Ramos (cell line): ENCODE results near the gene ZNF91.
"Not testable (repeated sequence)": the region's sequence is repeated elsewhere in the genome, so short reads cannot be mapped to it uniquely, and the experiment has no call there.

Source experiments
- in situ Hi-C: fragments of 300-500 bp; cut with MboI; formaldehyde crosslinking; loops from one replicate; pipeline ENCODE4 v1.14.3; 2022; ENCODE audit warnings: low sequenced_read_pairs; ENCODE audit not compliant: unreplicated experiment

ZNF91 gene

GRCh38 chr19:23399443-23399842, 4.2 kb upstream of the ZNF91 start:
- in situ Hi-C loops, result no loop called here

DNA sequence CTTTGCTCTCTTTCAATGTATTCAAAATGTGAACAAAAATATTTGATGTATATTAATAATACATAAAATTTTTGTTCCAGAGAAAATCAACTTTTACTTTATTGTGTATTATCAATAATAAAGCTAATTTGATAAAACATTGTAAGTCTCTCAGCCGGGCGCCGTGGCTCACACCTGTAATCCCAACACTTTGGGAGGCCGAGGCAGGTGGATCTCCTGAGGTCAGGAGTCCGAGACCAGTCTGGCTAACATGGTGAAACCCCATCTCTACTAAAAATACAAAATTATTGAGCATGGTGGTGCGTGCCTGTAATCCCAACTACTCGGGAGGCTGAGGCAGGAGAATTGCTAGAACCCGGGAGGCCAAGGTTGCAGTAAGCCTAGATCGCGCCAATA, 449 bp upstream of the ZNF91 start:
- in situ Hi-C loops, result not testable (repeated sequence)

GRCh38 chr19:23394511-23394910, 760 bp downstream of the ZNF91 start:
- in situ Hi-C loops, result no loop called here

DNA sequence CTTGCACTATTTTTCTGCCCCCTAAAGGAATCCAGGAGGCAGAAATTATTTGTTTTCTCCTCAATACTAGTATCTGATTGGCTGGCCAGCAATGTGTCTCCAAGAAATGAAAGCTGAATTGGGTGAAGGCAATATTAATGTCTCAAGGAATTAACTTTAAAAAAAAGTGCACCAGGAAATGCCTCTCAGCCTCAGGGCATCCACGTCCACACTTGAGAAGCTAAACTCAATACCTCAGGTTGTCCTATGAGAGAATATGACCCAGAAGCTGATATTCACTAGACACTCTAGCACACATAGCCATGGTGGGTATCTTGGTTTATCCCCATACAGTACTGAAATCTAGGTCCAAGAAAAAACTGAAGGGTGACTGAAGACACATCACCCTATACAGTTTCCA, 2.1 kb downstream of the ZNF91 start:
- in situ Hi-C loops, result no loop called here

DNA sequence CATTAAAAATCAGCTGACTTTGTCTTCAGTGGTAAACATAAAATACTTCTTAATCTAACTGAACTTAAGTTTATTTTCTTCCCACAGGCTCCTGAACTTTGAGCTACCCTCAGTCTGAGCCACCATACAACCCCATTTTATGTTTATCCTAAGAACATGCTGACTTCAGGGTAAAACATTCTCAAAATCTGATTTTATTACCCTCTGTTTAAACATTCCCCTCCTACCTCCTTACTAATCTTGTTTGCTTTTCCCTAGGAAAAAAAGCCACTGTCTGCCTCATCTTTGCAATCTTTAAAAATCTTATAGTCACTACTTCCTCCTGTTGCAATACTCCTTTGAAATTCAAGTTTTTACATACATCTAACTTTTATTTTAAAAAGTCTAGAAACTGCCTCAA, 4.0 kb downstream of the ZNF91 start:
- in situ Hi-C loops, result no loop called here

DNA sequence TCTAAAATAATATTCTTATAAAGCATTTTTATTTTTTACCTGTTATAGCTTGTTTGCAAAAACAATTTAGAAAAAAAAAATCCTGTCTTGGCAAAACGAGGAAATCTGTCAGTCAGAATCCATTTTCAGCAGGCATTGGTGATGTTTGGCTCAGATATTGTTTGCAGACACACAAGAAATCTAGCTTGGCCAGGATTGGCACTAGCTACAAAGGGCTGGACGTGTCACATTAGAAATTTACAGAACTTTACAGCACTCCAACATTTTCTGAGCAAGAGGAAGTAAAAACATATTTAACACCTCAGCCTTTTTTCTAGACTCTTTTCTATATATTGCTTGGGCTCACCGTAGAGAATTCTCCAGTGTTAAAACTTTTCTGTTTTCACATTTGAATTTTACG, 9.9 kb downstream of the ZNF91 start:
- in situ Hi-C loops, result no loop called here

DNA sequence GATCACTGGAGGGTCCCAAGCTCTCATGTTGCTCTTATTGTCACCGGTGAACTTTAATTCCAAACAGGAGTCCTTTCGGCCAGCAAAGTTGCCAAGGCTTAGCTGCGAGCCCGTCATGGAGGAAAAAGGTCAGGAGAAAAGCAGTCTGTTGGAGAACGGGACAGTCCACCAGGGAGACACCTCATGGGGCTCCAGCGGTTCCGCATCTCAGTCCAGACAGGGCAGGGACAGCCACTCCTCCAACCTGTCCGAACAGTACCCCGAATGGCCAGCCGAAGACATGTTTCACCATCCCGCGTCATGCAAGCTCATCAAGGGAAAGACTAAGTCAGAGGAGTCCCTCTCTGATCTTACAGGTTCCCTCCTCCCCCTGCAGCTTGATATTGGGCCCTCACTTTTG, 10.4 kb downstream of the ZNF91 start:
- in situ Hi-C loops, result no loop called here

DNA sequence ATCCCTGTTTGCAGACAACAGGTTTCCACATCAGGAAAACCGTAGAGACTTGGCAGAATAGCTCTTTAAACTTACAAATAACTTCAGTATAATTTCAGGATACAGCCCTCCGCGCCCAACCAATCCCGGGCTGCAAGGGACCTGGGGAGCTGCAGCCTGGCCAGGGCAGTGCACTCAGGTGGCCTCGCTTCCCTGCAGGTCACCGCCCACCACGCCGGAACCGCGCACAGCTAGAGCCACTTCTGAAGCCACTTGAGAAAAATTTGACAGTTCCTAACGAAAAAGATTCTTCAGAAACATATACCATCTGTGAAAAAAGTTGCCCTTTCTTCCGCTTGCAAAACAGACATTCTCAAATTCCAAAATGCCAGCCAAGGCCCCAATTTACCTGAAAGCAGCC, 11.1 kb downstream of the ZNF91 start:
- in situ Hi-C loops, result no loop called here

DNA sequence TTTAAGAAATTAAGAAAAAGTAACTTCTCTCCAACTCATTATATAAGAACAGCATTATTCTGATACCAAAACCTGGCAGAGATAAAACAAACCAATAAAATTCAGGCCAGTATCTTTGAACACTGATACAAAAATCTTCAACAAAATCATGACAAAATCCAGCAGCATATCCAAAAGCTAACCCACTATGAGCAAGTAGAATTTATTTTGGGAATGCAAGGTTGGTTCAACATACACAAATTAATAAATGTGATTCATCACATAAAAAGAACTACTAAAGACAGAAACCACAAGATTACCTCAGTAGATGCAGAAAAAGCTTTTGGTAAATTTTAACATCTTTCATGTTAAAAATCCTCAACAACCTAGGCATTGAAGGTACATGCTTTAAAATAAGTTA, 12.3 kb downstream of the ZNF91 start:
- in situ Hi-C loops, result no loop called here

DNA sequence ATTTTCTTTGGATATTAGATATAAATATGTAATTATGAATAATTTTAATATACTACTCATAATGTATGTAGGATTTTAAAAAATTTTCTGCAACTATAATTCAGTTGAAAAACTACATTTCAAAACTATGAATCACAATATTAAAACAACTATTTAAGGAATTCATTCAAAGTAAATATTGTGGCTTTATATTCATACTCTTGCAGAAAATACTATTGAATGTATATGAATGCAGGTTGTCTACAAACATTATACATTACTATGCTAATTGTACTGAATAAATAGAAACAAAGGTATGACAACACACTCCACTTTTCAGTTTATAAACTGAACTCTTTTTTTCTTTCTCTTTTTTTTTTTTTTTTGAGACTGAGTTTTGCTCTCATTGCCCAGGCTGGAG, 14.2 kb downstream of the ZNF91 start:
- in situ Hi-C loops, result no loop called here

DNA sequence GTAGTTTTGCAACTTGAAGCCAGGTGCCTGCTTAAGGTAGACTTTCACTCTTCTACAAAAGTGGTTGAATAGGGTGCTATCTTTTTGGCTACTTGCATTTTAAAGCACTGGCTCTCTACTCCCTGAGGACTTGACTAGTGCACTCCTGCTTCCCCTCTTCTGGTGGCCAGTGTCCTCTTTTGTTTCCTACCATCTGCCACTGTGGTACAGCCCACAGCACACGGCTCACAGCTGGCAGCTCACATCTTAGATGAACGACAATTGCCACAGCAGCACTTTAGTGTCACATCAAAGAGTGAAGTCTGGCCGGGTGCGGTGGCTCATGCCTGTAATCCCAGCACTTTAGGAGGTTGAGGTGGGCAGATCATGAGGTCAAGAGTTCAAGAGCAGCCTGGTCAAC, 15.6 kb downstream of the ZNF91 start:
- in situ Hi-C loops, result not testable (repeated sequence)

DNA sequence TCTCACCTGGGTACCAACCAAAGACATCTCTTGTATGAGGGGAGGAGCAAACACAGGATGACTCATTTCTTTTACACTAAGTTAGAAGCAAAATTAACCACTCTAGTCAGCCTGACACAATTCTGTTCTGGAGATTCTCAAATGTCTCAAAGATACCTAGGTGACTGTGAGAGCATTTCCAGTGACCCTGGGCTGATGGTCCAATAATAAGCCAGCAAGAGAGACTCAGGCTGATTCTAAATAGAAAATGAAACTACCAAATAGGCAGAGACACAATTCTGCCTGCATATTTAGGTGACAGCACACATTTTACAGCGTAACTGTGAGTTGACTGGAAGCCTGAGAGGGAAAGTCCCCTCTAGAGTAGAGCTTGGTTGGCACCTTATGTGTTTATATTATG, 16.3 kb downstream of the ZNF91 start:
- in situ Hi-C loops, result no loop called here

- in situ Hi-C loops, result no loop called here
Observed at GRCh38 chr19:23377276-23377675, 18.0 kb downstream of the ZNF91 start.

DNA sequence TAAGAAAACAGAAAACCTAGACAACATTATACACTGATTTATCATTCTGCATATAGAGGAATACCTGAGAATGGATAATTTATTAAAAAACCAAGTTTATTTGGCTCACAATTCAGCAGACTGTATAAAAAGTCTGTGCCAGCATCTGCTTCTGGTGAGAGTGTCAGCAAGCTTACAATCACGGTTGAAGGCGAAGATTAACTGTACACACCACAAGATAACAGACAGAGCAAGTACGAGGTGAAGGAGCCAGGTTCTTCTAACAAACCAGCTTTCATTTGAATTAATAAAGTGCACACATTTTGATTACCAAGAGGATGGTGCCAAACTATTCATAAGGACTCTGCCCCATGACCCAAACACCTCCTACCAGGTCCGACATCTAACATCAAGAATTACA, 28.8 kb downstream of the ZNF91 start:
- in situ Hi-C loops, result no loop called here

DNA sequence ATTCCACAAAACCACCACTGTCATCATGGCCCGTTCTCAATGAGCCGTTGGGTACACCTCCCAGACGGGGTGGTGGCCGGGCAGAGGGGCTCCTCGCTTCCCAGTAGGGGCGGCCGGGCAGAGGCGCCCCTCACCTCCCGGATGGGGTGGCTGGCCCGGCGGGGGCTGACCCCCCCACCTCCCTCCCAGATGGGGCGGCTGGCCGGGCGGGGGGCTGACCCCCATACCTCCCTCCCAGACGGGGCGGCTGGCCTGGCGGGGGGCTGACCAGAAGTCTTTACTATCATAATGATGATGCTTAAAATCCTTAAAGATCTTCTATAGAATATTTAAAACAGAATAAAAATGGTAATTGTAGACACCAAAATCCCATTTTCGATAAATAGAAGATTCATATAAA, 29.2 kb downstream of the ZNF91 start:
- in situ Hi-C loops, result not testable (repeated sequence)

GRCh38 chr19:23365222-23365621, 30.0 kb downstream of the ZNF91 start:
- in situ Hi-C loops, result no loop called here

GRCh38 chr19:23361843-23362242, 33.4 kb downstream of the ZNF91 start:
- in situ Hi-C loops, result not testable (repeated sequence)

DNA sequence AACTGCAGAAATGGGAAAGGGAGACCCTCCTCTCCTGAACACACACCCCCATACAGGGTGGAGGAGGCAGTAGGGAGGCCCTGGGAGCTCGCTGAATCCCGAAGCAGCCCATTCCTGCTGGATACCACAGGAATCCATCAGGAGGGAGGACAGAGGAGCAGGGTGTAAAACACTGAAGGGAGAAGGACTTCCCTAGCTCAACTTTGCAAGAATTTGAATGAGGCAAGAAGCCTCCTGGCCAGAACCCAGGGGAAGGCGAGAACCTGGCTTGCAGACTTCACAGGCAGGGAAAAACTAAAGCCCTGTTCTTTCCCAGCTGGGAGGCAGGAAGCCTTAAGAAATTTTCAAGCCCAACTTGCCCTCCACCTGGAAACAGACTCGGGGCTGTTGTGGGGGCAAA, 43.5 kb downstream of the ZNF91 start:
- in situ Hi-C loops, result no loop called here

DNA sequence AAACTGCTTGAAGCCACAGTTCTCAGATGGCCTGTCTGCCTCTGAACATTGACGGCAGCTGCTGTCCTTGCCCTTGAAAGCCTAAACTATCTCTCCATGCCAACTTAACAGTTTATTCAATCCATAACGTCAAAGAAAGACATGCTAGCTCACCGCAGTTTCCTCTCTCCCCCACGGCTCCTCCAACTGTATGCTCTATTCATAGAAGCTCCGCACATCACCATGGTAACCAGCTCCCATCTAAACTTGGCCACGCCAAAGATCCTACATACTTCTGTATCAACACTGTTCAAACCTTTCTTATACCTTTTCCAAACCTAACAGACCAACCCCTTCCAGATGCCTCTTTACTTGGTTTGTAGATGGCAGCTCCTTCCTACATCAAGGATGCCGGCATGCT, 48.6 kb downstream of the ZNF91 start:
- in situ Hi-C loops, result no loop called here

DNA sequence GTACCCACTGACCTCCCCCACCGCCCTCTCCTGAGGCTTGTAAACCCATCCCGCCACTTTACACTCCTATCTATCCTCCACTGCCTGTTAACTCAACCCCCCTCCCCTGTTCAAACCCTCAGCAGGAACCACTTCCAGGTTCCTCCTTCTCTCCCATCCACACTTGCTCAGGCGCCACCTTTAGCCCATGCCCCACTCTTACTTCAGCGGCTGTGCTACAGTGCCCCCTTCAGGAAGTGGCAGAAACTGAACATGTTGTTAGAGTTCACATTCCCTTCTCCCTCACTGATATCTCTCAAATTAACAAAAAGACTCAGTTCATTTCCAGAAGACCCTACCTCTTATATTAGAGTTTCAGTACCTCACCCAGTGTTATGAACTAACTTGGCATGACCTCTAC, 49.4 kb downstream of the ZNF91 start:
- in situ Hi-C loops, result no loop called here

- in situ Hi-C loops, result no loop called here
Observed at GRCh38 chr19:23343434-23344010, 51.7 kb downstream of the ZNF91 start.

DNA sequence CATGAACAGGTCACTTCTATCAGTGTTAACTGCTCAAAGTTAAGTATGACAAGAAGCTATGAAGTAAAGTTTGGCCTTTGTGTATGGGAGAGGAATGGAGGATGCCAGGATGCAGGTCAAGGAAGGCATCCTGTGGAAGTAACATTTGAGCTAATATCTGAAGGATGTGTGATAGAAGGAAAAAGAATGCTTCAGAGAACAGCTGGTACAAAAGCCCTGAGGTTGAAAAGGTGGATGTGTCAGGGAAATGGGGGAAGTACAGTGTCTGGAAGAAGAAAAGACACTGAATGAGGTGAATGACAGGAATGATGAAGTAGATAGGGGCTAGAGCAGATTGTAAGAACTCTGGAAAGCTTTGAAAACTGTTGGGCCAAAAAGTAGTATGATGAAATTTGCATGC, 67.1 kb downstream of the ZNF91 start:
- in situ Hi-C loops, result no loop called here

- in situ Hi-C loops, result no loop called here
Observed at GRCh38 chr19:23321953-23322549, 73.2 kb downstream of the ZNF91 start.
